Fibroblast of peridontal ligament (primary cell): ENCODE results near the gene PTER.

ENCODE experiments used
- DNase-seq: peaks from one replicate; pipeline ENCODE4 v3.0.0-alpha.2; 2010; ENCODE audit errors: extremely low read depth

Gene PTER, protein sequence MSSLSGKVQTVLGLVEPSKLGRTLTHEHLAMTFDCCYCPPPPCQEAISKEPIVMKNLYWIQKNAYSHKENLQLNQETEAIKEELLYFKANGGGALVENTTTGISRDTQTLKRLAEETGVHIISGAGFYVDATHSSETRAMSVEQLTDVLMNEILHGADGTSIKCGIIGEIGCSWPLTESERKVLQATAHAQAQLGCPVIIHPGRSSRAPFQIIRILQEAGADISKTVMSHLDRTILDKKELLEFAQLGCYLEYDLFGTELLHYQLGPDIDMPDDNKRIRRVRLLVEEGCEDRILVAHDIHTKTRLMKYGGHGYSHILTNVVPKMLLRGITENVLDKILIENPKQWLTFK

DNA sequence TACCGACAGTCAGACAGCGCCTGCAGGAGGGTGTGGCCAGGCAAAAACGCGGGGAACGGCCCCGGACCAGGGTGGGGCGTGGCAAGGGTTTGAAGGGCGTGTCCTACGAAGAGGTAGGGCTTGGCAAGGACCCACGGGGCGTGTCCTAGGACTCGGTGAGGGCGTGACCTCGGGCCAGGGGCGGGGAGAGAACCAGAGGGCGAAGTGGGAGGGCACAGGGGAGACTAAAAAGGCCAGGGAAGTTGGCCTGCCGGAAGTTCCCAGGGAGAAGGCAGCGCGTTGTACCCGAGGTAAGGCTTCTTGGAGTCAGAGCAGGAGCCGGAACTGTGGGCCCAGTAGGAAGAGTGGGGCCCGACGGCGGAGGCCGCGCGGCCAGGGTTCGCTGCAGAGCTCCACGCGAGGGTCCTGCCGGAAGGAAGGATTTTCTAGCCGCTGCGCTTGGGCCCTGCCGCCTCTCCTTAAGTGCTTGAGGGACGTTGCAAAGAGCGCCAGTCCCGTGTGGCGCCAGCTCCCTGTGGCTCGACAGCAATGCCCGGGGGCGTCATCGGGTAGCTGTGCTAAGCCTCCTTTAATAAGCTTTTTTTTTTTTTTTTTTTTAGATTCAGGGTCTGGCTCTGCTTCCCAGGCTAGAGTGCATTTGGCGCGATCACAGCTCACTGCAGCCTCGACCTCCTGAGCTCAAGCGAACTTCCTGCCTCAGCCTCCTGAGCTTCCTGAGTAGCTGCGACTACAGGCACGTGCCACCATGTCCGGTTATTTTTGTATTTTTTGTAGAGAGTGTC, at the start of gene PTER:
Gene PTER, plus strand, starts transcription at position 253 of the 782 bp plus-strand sequence. CDS start 47,375 bp downstream, outside the sequence.
- DNase-seq, result peak; percentile 87

DNA sequence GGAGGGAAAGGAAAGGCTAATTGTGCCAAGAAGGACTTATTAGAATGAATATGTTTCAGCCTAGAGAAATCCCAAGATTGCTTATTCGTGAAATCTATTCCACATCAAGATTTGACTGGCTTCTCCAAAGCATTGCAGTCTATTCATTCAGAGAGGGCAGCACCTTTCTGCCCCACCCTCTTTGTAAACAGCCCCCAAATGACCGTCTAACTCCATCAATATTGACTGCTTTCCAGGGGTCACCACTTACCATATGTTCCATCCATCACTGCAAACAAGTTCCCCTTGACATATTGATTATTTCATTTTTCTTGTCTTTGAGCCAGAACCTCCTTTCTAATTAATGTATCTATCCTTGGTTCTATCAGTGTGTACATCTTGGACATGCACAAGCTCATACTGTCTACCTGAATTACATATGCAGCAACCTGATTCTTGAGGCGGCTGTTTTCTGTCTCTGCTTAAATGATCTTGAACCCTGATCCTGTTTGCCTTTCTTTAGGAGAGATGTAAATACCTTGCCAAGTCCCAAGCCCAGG, 44.2 kb upstream of the PTER start:
- DNase-seq, result no peak

DNA sequence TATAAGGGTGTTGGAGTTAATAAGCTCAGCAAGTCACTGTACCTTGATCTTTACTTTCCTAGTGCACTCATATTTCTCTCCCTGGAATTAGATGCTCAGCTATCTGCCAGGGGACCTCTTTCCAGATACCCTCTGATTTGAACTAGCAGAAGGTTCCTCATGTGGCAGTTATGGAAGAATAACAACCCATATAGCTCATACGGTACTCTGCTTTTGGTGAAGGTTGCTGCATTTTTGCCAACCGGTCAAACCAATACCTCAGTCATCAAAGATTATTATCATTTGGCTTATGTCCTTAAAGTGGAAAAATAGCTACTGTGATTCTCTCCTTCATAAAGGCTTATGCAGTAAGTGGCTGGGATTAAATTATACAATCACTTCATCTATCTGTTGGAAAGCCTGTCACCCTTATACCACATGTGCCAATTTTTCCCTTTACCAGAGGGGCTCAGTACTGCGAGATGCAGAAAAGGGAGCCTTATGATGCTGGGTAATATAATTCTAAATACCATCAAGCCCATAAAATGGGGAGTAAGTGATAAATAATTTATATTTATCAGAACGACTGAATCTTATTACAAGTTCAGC, 43.4 kb upstream of the PTER start:
- DNase-seq, result no peak

DNA sequence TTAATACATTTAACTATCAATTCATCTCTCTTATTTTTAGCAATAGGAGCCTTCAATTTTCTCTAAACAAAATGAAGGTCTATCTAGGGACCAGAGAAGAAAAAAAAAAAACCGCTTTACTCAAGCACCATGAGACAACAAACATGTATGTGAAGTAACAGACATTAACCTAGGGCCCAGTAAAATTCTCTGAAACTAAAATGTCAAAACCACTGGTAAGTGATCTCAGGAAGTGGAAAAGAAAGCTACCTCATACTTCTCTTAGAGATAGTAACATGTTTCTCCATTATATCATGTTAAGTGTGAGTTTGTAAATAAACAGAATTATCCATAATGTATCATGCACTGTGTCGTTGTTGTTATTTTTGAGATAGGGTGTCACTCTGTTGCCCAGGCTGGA, 35.4 kb upstream of the PTER start:
- DNase-seq, result no peak

GRCh38 chr10:16408379-16408778, 28.4 kb upstream of the PTER start:
- DNase-seq, result no peak

- no peak for DNase-seq
Measured at GRCh38 chr10:16417341-16417740, 19.5 kb upstream of the PTER start.

- DNase-seq, result no peak
Measured at GRCh38 chr10:16423599-16423998, 13.2 kb upstream of the PTER start.

- DNase-seq, result no peak
Measured at GRCh38 chr10:16425449-16425848, 11.4 kb upstream of the PTER start.

DNA sequence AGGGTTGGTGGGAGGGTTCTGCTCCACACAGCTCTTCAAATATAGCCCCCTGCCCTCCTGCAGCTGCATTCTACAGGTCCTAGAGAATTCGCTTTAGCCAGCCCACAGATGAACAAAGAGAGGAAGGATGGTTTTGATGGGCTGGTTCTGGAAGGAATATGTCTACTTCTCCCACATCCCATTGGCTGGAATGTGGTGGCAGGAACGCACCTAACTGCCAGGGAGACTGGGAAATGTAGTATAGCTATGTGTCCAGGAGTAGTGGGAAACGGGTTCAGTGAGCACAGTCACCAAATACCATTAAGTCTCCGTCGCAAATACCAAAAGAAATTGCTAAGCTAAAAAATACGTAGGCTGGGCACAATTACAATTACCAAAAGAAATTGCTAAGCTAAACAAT, 7.3 kb upstream of the PTER start:
- no peak for DNase-seq

- DNase-seq, result no peak
Measured at GRCh38 chr10:16436367-16436757, 448 bp upstream of the PTER start.

DNA sequence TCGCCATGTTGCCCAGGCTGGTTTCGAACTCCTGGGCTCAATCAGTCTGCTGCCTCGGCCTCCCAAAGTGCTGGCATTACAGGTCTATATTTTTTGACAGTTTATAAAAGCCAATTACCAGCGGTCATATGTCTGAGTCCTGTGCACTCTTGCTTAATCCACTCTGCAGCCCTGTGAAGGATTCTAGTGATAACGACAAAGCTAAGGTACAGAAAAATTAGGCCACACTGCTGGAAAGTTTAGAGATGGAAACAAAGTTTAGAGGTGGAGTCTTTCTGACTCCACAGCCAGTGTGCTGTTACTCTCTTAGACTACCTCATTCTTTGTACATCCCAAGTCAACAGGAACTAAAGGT, 707 bp downstream of the PTER start:
- DNase-seq, result no peak

DNA sequence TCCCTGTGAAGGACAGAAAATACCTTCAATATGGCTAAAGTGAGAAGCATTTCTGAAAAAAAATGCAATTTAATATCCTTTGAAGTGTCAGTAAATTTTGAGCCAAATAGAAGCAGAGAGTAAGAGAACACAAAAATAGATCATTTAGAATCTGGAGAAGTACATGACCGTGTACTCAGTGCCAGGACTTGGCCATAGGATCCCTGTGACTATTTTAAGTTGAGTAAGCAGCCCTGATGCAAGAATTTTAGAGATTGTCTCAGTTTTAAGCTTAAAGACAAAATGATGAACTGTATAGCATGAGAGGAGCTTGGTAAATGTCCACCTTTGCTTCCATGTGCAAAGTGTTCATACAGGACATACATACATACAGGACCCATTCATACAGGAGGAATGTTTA, 2.5 kb downstream of the PTER start:
- DNase-seq, result peak; percentile 43

- no peak for DNase-seq
Measured at GRCh38 chr10:16440396-16441133, 3.8 kb downstream of the PTER start.

DNA sequence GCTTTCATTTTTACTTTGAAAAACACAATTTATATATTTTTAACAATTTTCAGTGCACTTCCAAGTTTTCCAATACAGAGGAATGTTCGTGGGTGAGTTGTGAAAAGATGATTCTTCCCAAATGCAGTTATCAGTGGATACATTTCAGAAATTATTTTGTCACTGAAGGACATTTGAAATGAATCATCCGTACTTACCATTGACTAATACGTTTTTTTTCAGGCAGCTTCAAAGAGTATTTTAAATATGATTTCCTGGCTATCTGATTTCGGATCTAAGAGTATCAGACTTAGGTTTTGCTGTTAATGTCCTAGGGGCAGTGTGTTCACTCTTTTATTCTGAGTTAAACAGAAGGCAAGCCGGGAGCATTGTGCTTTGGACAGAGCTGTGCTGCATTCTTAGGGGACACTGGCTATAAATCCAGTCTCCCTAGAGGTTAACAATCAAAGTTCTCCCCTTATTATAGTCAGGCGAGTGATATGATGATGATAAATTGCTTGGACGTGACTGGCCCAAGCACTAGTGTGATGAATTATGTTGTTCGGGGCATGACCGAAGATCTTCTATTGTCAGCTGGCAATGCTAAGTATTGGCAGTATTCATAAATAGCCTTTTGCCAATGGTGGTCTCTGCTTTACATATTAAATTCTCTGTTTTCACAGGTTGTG, 4.5 kb downstream of the PTER start:
- peak; percentile 10 for DNase-seq

DNA sequence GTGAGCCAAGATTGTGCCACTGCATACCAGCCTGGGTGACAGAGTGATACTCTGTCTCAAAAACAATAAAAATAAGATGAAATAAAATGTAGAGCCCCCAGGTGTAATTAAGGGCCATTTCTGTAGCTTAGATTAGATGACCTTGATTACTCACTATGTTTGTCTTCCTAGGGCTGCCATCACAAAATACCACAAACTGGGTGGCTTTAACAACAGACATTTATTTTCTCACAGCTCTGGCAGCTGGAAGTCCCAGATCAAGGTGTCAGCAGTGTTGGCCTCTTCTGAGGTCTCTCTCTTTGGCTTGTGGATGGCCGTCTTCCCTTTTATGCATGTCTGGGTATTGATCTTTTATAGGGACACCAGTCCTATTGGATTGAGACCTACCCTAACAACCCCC, 6.1 kb downstream of the PTER start:
- no peak for DNase-seq

DNA sequence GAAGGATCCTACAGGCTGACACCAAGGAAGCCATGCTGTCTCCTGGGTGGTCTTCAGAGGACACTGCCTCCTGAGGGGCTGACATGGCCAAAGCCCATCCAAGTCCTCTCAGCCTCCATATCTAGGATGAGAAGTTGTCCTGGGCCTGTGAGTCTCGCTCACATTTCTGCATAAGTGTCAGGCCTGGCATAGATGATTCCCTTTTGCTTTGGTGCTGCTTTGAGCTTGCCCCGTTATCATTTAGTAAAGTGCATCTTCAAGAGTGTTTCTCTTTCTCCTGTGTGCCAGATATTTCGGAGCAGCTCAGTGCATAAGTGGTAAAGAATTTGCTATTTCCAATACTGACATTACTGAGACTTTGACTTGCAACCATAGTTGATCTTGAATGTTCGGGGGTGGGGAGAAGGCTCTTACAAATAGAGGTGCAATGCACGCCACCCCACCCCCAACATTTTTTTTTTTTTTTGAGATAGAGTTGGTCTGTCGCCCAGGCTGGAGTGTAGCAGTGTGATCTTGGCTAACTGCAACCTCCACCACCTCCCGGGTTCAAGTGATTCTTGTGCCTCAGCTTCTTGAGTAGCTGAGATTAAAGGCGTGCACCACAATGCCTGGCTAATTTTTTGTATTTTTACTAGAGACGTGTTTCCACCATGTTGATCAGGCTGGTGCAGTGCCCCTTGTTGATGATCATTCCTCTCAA, 9.1 kb downstream of the PTER start:
- DNase-seq, result no peak

GRCh38 chr10:16449454-16449853, 12.6 kb downstream of the PTER start:
- DNase-seq, result no peak

- no peak for DNase-seq
Measured at GRCh38 chr10:16458166-16458955, 21.6 kb downstream of the PTER start.

DNA sequence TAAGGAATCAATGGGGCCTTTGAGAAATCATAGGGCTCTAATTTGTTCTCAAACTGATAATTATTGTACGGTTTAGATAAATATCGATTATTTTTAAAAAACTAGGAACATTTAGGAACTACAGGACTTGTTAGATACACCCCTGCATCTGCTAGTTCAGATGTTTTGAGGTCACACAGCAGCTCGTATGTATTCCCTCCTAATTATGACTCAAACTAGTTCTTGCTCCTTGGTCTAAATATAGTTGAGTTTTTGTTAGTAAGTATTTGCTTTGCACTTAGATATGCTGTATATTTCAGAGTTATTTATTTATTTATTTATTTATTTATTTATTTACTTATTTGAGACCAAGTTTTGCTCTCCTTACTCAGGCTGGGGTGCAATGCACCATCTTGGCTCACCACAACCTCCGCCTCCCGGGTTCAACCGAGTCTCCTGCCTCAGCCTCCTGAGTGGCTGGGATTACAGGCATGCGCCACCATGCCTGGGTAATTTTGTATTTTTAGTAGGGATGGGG, 22.7 kb downstream of the PTER start:
- DNase-seq, result no peak

GRCh38 chr10:16466001-16466400, 29.2 kb downstream of the PTER start:
- DNase-seq, result no peak
